OCI-LY7 (cell line): Measurements from ENCODE around the gene CAPN13. TPM values are rescaled to one million over a fixed set of nuclear protein-coding genes. Genes with fewer than 3 reads are reported as not detected.

Source experiments
- BruUV-seq: library from RNA; stranded (reverse); fragments of 400-500 nt; replicated peaks from 2 replicates; lab custom pipeline; 2021; lab: Mats Ljungman, UMichigan
- CTCF ChIA-PET: fragments of 300-600 bp; sonication (Branson Sonifier 250); formaldehyde crosslinking; loops from one replicate; lab custom pipeline; 2022; ENCODE audit warnings: antibody characterized with exemption; ENCODE audit not compliant: unreplicated experiment; lab: Charles Lee
- POLR2A ChIA-PET: fragments of 300-600 bp; sonication (Branson Sonifier 250); formaldehyde crosslinking; loops from one replicate; lab custom pipeline; 2022; ENCODE audit warnings: antibody characterized with exemption; lab: Charles Lee
- DNase-seq: peaks from one replicate; pipeline ENCODE4 v3.0.0-alpha.2; 2015; ENCODE audit warnings: low spot score
- H2AFZ ChIP-seq: fragments of 200-600 bp; sonication (generic), shearing (Covaris generic); 2 replicates; pipeline ENCODE4 v1.6.1; 2014; ENCODE audit warnings: mild to moderate bottlenecking, antibody characterized with exemption, low read length, moderate library complexity
- H3K27ac ChIP-seq: fragments of 200-600 bp; sonication (generic); 2 replicates; pipeline ENCODE4 v1.5.1; 2014; ENCODE audit warnings: mixed run types, low read depth, mild to moderate bottlenecking, moderate library complexity, low read length, inconsistent platforms; ENCODE audit not compliant: poor library complexity, severe bottlenecking
- H3K36me3 ChIP-seq: fragments of 200-600 bp; sonication (generic); 2 replicates; pipeline ENCODE4 v1.6.1; 2014; ENCODE audit warnings: mild to moderate bottlenecking, antibody characterized with exemption, low read length, moderate library complexity, mixed read lengths; ENCODE audit not compliant: insufficient read depth
- H3K4me1 ChIP-seq: fragments of 200-600 bp; sonication (generic); 2 replicates; pipeline ENCODE4 v1.5.1; 2014; ENCODE audit warnings: mild to moderate bottlenecking, low read length; ENCODE audit not compliant: insufficient read depth, poor library complexity, severe bottlenecking
- H3K4me2 ChIP-seq: fragments of 200-600 bp; sonication (generic); 2 replicates; pipeline ENCODE4 v1.6.1; 2014; ENCODE audit warnings: mild to moderate bottlenecking, low read length
- H3K4me3 ChIP-seq: fragments of 200-600 bp; sonication (generic); 2 replicates; pipeline ENCODE4 v1.5.1; 2014; ENCODE audit warnings: mild to moderate bottlenecking, low read depth, low read length; ENCODE audit not compliant: poor library complexity, severe bottlenecking
- H3K79me2 ChIP-seq: fragments of 200-600 bp; sonication (generic); 2 replicates; pipeline ENCODE4 v1.6.1; 2016; ENCODE audit warnings: low read depth, mild to moderate bottlenecking, low read length, moderate library complexity, mixed read lengths; ENCODE audit not compliant: insufficient read depth
- H3K9me2 ChIP-seq: fragments of 200-600 bp; sonication (generic); 2 replicates; pipeline ENCODE4 v1.6.1; 2016; ENCODE audit warnings: mild to moderate bottlenecking, low read length, mixed read lengths; ENCODE audit not compliant: insufficient read depth
- H3K9me3 ChIP-seq: fragments of 200-600 bp; sonication (generic); 2 replicates; pipeline ENCODE4 v1.6.1; 2014; ENCODE audit warnings: mild to moderate bottlenecking, mixed run types, low read length, mixed read lengths
- H4K20me1 ChIP-seq: fragments of 200-600 bp; sonication (generic); 2 replicates; pipeline ENCODE4 v1.6.1; 2014; ENCODE audit warnings: mild to moderate bottlenecking, antibody characterized with exemption, low read length, moderate library complexity, mixed read lengths; ENCODE audit not compliant: insufficient read depth
- CTCF ChIP-seq: fragments of 200-600 bp; sonication (generic); conservative IDR thresholded peaks from 2 replicates; pipeline ENCODE4 v1.5.1; 2014; ENCODE audit warnings: mild to moderate bottlenecking, antibody characterized with exemption, low read length, moderate library complexity, mixed read lengths
- EZH2phosphoT487 ChIP-seq: fragments of 200-600 bp; sonication (generic); IDR thresholded peaks from 2 replicates; pipeline ENCODE4 v1.6.1; 2018; ENCODE audit warnings: low read depth, borderline replicate concordance, mild to moderate bottlenecking, mixed run types, antibody characterized with exemption, low read length, moderate library complexity, mixed read lengths
- intact Hi-C: fragments of 100-400 bp; cut with micrococcal nuclease; formaldehyde crosslinking; loops from one replicate; pipeline ENCODE4 v1.10.0; 2022; ENCODE audit not compliant: unreplicated experiment
- total RNA-seq, 2 experiments: library from RNA; depleted of rRNA in 1 of 2; stranded (reverse); fragments of >200 nt in 1 of 2; shearing (Covaris generic) in 1 of 2; gene quantifications; 2 replicates each; pipeline ENCODE4 v1.2.3, GENCODE V29; 2014 to 2022

Gene CAPN13
- total RNA-seq, 2 experiments from 2014 or later, result 0.13 TPM; not detected in 1

GRCh38 chr2:30677861-30678385 is 129.3 kb downstream of the CAPN13 start:
- Histone ChIP-seq H3K36me3 (no peaks in the 10 kb centered on the region), H3K79me2 (no peaks in the 10 kb centered on the region), H3K4me1 (peaks cover 9% of the 10 kb centered on the region), H4K20me1 (no peaks in the 10 kb centered on the region), H3K4me3 (no peak overlapping the region), H2AFZ (no peak overlapping the region), H3K27ac (no peak overlapping the region), H3K9me3 (no peaks in the 10 kb centered on the region), H3K9me2 (no peaks in the 10 kb centered on the region), H3K4me2 (no peak overlapping the region)
- ChIA-PET CTCF (interaction anchor here (0.5 kb wide), 1 partner anchor 8 kb away, joined by 4 read pairs; no protein-coding TSS in a partner anchor), POLR2A (no interaction called here)
- no peak for DNase-seq
- intact Hi-C loops, result no loop called here
- TF ChIP-seq EZH2phosphoT487, result no peak
- no peak for TF ChIP-seq CTCF
- no TSS peak for BruUV-seq

- H3K9me3 ChIP-seq, result no peaks in the 10 kb centered on the region
- no peaks in the 10 kb centered on the region for H4K20me1 ChIP-seq
- H3K36me3 ChIP-seq, result no peaks in the 10 kb centered on the region
- H3K4me3 ChIP-seq, result no peak overlapping the region
- no peaks in the 10 kb centered on the region for H3K9me2 ChIP-seq
- no peak overlapping the region for H3K4me2 ChIP-seq
- ChIA-PET POLR2A (no interaction called here), CTCF (interaction anchor here (0.5 kb wide), 1 partner anchor 9 kb away, joined by 4 read pairs; no protein-coding TSS in a partner anchor)
- no TSS peak for BruUV-seq
- TF ChIP-seq CTCF (no peak), EZH2phosphoT487 (no peak)
- no peak overlapping the region for H3K27ac ChIP-seq
- no peak for DNase-seq
- no peak overlapping the region for H2AFZ ChIP-seq
- H3K4me1 ChIP-seq, result peaks cover 8% of the 10 kb centered on the region
- intact Hi-C loops, result no loop called here
- no peaks in the 10 kb centered on the region for H3K79me2 ChIP-seq
These were observed 130.0 kb downstream of the CAPN13 start for GRCh38 chr2:30677231-30677630.

DNA sequence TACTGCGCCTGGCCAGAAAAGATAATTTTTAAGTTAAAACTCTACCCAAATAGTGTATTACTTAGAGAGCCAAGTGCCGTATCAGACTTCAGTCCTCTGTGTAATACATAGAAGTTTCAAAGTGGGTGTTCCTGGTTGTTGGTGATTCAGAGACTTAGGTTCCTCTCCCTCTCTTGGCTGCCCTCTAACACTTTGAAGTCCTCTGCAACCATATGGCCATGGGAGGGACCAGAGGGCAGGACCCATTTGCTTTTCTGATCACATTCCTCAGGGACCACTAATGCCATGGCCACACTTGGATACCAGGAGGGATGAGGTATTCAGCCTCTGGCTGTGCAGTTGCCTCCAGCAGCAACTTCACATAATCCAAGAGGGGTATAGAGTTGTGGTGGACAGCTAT is 131.5 kb downstream of the CAPN13 start:
- intact Hi-C loops, result no loop called here
- no TSS peak for BruUV-seq
- no peak for DNase-seq
- Histone ChIP-seq H2AFZ (no peak overlapping the region), H3K79me2 (no peaks in the 10 kb centered on the region), H3K9me3 (no peaks in the 10 kb centered on the region), H3K36me3 (no peaks in the 10 kb centered on the region), H3K27ac (no peak overlapping the region), H3K4me2 (no peak overlapping the region), H3K9me2 (no peaks in the 10 kb centered on the region), H3K4me3 (no peak overlapping the region), H3K4me1 (peaks cover 8% of the 10 kb centered on the region), H4K20me1 (no peaks in the 10 kb centered on the region)
- ChIA-PET CTCF (no interaction called here), POLR2A (interaction anchor here (0.6 kb wide), 1 partner anchor 15 kb away, joined by 3 read pairs; no protein-coding TSS in a partner anchor)
- TF ChIP-seq EZH2phosphoT487 (no peak), CTCF (no peak)
